ENCODE measurements around the gene CMTM8.

The CMTM8 gene

DNA sequence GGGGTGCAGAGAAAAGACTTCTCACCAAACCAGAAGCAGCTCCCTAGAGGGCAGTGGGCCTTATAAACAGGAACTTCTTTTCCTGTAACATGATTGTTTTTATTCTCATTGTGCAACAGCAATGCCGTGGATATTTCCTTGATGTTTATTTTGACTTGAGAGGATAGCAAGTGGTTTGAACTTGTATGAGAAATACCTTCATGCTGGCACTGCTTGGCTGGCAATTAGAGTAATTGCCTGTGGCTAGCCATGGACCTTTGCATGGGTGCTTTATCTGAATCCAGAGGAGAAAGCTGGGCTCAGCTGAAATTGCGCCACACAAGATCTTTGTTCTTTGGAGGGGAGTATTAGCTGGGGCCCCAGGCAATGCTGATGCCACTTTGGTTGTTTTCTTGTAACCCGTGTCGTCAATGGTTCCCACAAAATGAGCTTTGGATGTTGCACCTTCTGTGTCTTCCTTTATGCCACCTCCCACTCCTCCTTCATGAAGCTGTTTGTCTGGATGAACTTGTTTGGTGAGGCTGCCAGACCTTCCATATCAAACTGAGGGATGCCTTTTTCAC, 37.9 kb downstream of the CMTM8 start:
- in situ Hi-C loops (cut with MboI; ENCODE audit: low sequenced_read_pairs) = no loop called here

DNA sequence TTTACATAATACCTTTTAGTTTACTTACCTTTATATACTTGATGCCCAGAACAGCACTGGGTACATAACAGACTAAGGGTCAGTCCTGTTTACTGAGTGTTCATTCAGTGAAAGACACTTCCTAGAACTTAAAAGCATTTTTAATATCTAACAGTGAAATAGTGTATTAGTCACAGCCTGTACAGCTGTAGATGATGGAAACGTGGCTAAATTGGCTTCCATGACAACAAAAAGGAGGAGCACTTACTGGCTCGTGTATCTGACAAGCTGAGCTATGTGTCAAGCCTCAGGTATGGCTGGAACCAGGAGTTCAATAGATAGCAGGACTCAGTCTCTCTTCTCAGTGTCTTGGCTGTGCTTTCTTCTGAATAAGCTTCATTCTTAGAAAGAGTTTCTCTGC, 40.2 kb downstream of the CMTM8 start:
- in situ Hi-C loops (cut with MboI; ENCODE audit: low sequenced_read_pairs) = no loop called here

DNA sequence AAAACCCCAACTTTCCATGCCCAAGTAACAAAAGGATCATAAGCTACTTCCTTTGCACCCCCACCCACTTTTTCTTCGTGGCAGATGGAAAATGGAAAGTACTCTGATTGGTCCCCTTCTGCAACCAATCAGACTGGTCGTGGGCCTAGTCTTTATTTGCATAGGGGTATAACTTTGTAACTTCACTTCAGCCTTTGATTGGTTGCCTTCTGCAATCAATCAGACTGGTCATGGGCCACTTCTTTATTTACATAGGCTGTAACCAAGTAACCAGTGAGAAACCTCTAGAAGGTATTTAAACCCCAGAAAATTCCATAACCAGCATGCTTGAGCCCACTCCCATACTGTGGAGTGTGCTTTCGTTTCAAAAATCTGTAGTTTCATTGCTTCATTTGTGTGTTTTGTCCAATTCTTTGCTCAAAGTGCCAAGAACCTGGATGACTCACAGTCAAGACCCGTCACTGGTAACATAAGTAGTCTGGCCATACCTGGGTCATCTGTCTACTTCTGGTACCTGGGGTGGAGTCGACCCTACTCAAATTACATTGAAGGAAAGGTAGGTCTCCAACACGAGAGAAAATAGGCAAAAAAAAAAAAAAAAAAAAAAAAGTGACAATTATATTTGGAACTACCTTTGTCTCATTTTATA, 41.9 kb downstream of the CMTM8 start:
- in situ Hi-C loops (cut with MboI; ENCODE audit: low sequenced_read_pairs) = no loop called here

DNA sequence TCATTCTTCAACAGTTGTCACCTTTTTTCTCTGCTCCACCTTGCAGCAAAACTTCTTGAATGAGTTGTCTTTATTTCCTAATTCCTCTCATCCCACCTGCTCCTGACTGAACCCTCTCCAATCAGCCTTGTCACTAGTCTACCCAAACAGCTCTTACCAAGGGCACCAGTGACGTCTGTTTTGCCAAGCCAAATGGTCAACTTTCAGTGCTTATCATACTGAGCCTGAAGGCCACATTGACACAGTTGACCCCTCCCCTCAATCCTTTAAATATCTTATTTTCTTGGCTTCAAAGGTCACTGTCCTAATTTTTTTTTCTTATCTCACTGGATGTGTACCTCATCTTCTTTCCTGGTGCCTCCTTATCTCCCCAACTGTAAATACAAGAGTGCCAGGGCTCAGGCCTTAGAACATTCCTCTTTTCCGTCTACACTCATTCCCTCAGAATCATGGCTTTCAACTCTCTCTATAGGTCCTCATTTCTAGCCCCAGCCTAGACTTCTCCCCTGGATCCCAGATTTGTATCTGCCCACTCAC, 43.2 kb downstream of the CMTM8 start:
- in situ Hi-C loops (cut with MboI; ENCODE audit: low sequenced_read_pairs) = no loop called here

DNA sequence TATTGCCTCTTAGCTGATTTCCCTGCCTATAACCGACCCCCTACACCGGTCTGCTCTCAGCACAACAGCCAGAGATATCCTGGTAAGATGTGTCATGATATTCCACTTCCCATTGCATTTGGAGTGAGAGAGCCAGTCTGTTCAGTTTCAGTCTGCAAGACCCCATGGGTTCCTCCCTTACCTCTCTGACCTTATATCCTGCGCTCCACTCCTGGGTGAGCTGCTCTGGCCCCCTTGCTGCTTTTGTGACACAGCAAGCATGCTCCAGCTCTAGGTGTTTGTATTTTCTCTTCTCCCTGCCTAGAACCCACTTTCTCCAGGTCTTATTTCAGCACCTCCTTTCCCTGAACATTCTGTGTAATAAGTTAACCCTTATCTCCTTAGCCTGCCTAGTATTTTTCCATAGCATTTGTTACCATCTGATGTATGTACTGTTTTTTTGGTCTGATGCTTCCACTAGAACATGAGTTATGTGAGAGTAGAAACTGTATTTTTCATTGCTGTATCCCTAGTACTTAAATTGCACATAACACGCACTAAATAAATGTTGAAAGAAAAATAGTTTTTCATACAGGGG, 44.2 kb downstream of the CMTM8 start:
- in situ Hi-C loops (cut with MboI; ENCODE audit: low sequenced_read_pairs) = no loop called here

DNA sequence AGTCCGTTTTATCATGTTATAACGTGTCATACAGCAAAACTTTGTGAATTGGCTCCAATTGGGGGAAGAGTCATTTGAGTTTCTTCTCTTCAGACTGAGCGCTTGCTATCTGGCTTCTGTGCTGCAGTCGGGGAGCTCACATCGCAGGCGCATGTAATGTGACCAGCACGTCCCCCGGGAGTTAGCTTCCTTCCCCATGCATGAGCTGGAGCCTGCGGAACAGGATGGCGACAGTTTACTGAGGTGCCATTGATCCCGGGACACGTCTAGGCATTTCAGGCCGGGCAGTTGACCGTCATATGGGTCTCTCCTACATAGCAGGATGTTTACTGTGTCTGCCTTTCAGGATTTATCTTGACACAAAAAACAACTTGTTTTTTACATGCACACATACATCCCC, 44.8 kb downstream of the CMTM8 start:
- in situ Hi-C loops (cut with MboI; ENCODE audit: low sequenced_read_pairs) = no loop called here

DNA sequence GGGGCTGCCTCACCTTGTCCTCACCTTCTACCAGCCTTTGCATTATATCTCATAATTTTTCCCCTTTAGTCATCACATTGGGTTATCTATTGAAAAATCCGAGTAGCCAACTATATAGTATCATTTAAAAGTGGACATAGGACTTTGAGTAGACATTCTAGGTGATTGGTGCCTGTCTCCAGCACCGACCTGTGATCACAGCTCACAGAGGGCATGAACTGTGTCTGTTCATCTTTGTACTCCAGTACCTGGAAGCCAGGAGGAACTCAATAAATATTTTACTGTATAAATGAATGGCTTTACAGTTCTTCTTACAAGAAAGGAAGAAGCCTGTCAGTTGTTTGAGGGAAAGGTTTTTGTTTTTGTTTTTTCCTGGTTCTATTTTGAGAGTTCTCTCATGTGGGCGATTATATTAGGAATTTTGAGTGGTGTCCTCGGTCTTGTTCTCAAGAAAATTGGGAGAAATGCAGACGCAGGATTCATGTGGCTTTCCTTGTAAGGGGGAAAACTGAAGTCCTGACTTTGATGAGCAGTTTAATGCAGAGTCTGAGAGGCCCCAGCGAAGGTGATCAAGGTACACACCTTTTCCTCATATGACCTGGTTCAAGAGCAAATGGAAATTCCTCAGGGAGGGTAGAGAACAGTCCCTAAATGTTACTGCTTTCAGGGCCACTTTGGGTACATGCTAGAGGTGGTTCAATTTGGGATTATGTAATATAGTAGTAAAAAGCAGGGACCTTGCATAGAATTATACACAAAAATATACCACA, 46.1 kb downstream of the CMTM8 start:
- in situ Hi-C loops (cut with MboI; ENCODE audit: low sequenced_read_pairs) = no loop called here

DNA sequence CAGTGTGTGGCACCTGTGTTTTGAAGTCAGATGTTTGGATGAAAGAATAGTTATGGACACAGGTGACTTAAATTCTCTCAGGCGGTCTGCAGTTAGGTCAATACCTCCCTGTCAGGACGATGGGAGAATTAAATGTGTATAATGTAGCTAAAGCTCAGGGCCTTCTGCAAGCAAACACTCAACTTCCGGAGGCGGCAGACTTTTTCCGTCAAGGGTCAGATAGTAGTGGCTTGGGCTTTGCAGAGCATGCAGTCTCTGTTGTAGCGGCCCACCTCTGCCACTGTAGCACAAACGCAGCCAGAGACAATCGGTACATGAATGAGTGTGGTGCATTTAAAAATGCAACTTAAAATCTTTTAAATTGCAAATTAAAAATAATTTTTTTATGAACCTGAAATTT, 47.4 kb downstream of the CMTM8 start:
- in situ Hi-C loops (cut with MboI; ENCODE audit: low sequenced_read_pairs) = no loop called here

DNA sequence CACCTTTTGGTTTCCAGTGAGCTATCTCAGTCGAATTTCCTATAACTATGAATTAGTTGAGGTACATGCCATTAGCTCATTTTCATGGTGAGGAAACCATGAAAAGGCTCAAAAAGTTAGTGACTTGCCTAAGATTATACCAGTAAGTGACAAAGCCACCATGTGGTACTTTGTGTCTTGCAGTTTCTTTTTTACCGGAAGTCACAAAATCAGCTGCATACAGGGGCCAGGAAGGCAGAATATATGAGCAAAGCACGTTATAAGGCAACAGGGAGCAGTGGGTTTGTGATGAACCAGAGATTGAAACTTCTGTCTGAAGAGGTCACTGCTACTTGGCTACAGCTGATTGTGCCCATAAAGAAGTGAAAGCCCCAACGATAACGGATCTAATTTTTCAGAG, 50.3 kb downstream of the CMTM8 start:
- in situ Hi-C loops (cut with MboI; ENCODE audit: low sequenced_read_pairs) = no loop called here

DNA sequence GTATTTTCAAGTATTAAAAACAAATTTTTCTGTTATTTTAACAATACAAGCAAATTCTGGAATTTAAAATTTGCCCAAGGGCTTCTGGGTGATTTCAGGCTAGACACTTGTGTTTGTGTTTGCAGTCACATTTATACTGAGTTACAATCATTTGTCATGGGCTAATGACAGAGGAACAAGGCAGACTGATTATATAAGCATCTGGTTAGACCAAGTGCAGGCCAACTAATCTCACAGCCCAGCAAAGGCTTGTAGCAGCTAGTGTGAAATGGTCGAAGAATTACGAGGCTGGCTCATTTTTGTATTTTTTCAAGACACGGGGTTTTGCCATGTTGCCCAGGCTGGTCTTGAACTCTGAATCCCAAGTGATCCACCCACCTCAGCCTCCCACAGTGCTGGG, 52.1 kb downstream of the CMTM8 start:
- in situ Hi-C loops (cut with MboI; ENCODE audit: low sequenced_read_pairs) = no loop called here

DNA sequence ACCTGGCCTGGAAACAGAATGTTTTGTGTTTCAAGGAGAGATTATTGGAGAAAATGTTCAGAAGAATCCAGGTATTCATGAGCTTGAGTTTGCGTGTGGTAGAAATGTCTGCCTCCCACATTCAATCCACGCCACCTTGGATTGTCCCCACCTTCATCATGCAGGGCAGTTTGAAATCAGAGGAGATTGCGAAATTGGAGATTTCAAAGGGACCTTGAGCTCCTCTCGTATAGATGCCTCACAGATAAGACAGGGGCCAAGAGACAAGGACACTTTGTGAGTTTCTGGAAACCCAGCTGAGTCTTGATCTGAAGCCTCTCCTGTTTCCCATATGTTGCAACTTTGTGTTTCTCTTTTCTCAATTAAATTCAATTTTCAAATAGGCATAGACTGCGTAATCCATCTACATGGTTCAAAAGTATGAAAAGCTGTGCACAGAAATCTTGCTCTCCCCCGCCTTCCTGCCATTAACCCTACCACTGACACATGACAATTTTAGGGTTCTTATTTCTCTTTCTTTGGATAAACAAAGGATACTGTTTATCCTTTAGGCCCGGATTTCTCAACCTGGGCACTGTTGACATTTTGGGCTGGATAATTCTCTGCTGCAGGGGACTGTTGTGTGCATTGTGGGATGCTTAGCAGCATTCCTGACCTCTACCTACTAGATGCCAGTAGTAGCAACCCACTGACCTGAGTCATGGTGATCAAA, 53.8 kb downstream of the CMTM8 start:
- in situ Hi-C loops (cut with MboI; ENCODE audit: low sequenced_read_pairs) = no loop called here

DNA sequence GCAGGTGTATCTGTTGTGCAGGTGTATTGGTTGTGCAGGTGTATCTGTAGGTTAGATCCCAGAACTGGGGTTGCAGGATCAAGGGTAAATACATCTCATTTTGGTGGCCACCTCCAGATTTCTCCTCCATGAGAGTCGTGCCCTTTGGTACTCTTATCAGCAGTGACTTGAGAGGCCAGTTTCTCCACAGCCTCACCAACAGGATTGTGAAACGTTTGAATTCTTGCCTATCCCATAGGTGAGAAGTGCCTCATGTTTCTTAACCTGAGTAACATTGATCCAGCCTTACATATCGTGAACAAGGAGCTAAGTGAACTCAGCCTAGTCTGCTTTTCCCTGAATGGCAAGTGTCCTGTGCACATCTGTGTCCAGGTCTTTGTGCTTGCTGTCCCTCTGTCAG, 55.4 kb downstream of the CMTM8 start:
- in situ Hi-C loops (cut with MboI; ENCODE audit: low sequenced_read_pairs) = no loop called here

DNA sequence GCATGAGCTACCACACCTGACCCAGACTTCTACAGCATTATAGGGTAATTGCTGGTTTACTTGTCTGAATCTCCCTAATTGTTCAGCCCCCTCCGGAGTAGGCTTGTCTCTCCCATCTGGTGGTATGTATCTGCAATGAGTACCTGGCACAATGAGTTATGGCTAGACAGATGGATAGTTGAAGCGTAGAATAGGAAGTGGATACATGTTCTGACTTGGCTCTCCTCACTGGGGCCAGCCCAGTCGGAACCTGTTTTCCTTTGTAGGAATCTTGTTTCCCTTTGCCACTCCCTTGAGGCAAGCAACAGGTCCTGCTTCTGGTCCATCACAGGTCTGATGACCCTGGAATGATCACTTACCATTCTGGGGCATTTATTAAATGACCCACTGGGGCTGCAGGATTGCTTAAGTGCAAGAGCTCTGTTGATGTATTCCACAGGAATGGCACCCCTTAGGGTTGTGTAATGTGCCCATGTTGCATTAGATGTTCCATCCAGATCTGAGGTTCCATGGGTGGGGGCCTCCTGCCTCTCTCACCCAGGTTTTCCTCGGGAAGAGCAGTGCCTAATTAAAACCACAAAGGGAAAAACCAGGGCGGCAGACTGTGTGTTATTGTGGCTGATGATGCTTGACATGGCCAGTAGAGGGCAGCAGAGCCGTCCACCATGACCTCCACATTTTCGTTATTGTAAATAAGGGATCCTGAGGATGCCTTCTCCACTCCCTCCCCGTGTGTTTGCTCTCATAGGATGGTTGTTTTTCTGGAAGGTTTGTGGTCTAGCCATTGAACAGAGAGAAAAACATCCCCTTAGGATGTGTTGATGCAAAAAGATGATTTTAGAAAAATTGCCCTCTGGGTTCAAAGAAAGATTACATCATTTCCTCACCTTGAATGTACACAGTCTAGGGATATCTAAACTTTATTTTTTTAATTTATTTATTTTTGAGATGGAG, 58.0 kb downstream of the CMTM8 start:
- in situ Hi-C loops (cut with MboI; ENCODE audit: low sequenced_read_pairs) = no loop called here

DNA sequence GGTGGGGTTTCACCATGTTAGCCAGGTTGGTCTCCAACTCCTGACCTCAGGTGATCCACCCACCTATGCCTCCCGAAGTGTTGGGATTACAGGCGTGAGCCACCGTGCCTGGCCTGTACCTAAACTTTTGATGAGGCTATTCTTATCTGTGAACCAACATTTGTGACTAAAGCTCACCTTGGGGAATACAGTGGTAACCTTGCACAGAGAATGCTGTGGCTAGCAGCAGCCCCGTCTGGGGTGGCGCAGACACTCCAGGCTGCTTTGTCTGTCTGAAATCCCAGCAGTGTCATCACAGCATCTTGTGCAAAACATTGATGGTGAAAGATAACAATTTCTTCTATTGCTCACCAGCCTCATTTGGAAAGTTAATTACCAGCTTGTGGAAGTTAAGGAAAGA, 58.9 kb downstream of the CMTM8 start:
- in situ Hi-C loops (cut with MboI; ENCODE audit: low sequenced_read_pairs) = no loop called here

DNA sequence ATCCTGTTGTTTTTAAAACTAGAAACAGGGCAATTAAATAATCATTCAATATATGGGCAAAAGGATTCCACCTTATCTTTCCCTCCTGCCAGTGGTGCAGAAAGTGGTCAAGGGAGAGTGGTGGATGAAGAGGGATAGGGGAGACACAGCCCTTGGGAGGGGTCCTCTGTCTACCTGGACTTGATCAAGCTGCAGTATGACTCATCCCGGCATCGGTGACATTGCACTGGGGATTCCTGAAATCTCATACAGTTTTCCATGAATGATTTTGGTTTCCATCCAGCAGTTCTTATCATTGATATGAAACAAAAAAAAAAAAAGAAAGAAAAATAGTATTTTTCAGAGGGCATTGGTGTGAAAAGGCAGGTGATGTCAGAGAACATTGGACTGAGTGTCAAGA, 62.9 kb downstream of the CMTM8 start:
- in situ Hi-C loops (cut with MboI; ENCODE audit: low sequenced_read_pairs) = no loop called here

DNA sequence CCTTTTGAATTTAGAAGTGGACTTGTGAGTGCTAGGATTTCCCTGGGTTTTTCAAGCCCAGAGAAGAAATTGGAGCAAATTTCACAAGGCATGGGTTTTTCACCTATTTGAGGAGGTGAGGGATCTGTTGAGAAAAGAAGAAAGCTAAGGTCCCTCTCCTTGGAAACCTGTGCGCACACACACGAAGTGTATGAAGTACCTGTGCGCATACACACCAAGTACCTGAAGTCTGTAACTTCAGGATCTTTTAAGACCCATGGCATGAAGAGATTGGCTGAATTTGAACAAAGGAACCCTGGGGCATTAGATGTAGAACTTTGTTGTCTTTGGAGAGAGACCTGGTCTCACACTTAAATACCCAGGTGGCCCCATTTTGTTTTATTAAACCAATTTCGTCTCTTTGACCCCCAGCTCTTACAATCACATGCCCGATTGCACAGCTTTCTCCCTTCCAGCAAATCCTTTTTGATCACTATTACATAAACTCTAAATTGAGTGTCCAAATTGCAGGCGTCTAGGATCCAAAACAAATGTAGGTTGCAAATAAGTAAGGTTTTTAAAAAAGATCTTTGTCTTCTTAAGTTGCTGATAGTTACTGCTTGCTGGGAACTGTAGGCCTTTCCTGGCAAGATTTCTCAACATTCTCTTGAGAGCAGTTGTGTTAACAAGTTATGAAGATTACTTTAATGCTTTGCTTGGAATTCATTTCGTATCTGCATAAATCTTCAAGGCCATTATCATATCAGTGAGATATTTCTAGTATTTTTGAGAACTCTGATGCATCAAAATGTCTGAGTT, 64.3 kb downstream of the CMTM8 start:
- in situ Hi-C loops (cut with MboI; ENCODE audit: low sequenced_read_pairs) = no loop called here

DNA sequence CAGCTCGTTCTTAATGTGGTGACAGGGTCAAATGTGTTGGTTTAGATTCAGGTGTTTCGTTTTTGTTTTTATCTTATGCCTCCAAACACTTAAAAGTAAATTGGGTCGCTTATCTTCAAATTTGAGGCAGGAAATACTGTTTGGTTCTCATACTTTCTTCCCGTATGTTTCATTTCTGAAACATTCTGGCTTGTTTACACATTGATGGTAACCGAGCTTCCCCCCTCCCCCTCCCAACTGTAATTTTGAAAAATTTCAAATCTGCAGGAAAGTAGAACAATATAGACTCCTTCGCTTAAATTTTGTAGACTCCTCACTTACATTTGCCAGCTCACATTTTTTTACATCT, 64.9 kb downstream of the CMTM8 start:
- in situ Hi-C loops (cut with MboI; ENCODE audit: low sequenced_read_pairs) = no loop called here

DNA sequence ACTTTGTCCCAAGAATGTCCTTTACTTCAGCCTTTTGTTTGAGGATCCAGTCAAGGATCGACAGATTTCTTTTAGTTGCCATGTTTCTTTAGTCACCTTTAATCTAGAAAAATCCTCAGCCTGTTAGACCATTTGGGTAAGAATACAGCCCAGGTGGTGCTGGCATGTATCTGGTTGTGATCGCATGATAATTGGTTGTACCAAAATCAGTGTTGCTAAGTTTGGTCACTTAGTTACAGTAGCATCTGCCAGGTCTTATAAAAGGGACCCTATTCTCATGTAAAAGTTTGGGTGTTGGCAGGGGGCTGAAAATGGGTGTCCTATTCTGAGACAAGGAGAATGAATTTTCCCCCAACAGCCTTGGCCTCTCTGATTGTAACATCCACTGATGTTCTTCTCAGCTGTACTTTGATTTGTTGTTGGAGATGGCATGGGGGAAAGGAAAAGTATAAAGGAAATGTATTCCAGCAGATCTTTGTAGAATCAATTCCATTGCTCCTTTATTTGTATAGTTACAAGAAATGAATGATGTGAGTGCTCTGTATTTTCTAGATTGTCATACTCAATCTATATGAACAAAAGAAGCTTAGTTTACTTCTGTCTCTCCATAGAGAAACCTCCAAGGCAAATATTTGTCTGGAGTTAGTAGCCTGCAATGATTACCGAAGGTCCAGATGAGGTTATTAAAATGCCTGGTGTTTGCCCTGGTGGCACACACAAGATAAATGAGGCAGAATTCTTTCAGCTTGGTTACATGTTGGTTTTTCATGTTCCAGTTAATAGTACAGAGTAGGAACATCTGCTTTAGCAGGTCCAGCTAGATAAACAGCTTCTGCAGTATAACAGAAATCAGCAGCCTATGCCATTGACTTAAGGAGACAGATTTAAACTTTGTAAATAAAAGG, 65.7 kb downstream of the CMTM8 start:
- in situ Hi-C loops (cut with MboI; ENCODE audit: low sequenced_read_pairs) = no loop called here
